Measurements from ENCODE around the gene ZNF33B. TPM values are rescaled to one million over a fixed set of nuclear protein-coding genes. Genes with fewer than 3 reads are reported as not detected.
"Not testable (repeated sequence)": the region's sequence is repeated elsewhere in the genome, so short reads cannot be mapped to it uniquely, and the experiment has no call there.

The ZNF33B gene
- total RNA-seq (12.3 and 14.2 TPM in 2 replicates), polyA plus RNA-seq (10.6 and 14.5 TPM in 2 replicates)

GRCh38 chr10:42638055-42638820, at the start of gene ZNF33B:
Gene ZNF33B (minus strand): TSS chr10:42638570. CDS start chr10:42636928, 1,642 bp downstream.
- Histone ChIP-seq H3K27me3 (no peaks in the 10 kb centered on the region), H3K36me3 (no peaks in the 10 kb centered on the region), H3K4me1 (ENCODE audit: low read depth) (no peaks in the 10 kb centered on the region), H3K27ac (peak within 1 kb of the TSS; percentile 96), H3K9me3 (ENCODE audit: low read depth) (no peaks in the 10 kb centered on the region), H3K4me3 (peak within 1 kb of the TSS; percentile 80)
- DNase-seq (ENCODE audit: low read depth in 1 of 2, low spot score in 1 of 2), result peak; percentile 95
- TF ChIP-seq CTCF (IDR thresholded peaks at IDR 0.05; ENCODE audit: low read depth, low read length), result no peak

- Histone ChIP-seq H3K4me1 (ENCODE audit: low read depth) (no peaks in the 10 kb centered on the region), H3K27ac (no peak overlapping the region), H3K9me3 (ENCODE audit: low read depth) (peaks cover 5% of the 10 kb centered on the region), H3K36me3 (no peaks in the 10 kb centered on the region), H3K4me3 (no peak overlapping the region), H3K27me3 (no peaks in the 10 kb centered on the region)
- no peak for TF ChIP-seq CTCF (IDR thresholded peaks at IDR 0.05; ENCODE audit: low read depth, low read length)
- DNase-seq (ENCODE audit: low read depth in 1 of 2, low spot score in 1 of 2), result no peak
Observed at GRCh38 chr10:42684517-42684916, 46.1 kb upstream of the ZNF33B start.

- no peaks in the 10 kb centered on the region for H3K4me1 ChIP-seq (ENCODE audit: low read depth)
- DNase-seq (ENCODE audit: low read depth in 1 of 2, low spot score in 1 of 2), result no peak
- H3K27me3 ChIP-seq, result no peaks in the 10 kb centered on the region
- no peak overlapping the region for H3K27ac ChIP-seq
- peaks cover 4% of the 10 kb centered on the region for H3K9me3 ChIP-seq (ENCODE audit: low read depth)
- no peaks in the 10 kb centered on the region for H3K36me3 ChIP-seq
- H3K4me3 ChIP-seq, result no peak overlapping the region
- TF ChIP-seq CTCF (IDR thresholded peaks at IDR 0.05; ENCODE audit: low read depth, low read length), result no peak
Observed at GRCh38 chr10:42680267-42680666, 41.9 kb upstream of the ZNF33B start.

- H3K4me1 ChIP-seq (ENCODE audit: low read depth); H3K27ac ChIP-seq; DNase-seq (ENCODE audit: low read depth in 1 of 2, low spot score in 1 of 2); H3K36me3 ChIP-seq; H3K9me3 ChIP-seq (ENCODE audit: low read depth); H3K4me3 ChIP-seq; H3K27me3 ChIP-seq: not testable (repeated sequence)
Observed at GRCh38 chr10:42665181-42665979, 27.0 kb upstream of the ZNF33B start.

- no peaks in the 10 kb centered on the region for H3K9me3 ChIP-seq (ENCODE audit: low read depth)
- no peak overlapping the region for H3K4me3 ChIP-seq
- no peak for DNase-seq (ENCODE audit: low read depth in 1 of 2, low spot score in 1 of 2)
- H3K4me1 ChIP-seq (ENCODE audit: low read depth), result no peaks in the 10 kb centered on the region
- H3K27ac ChIP-seq, result no peak overlapping the region
- no peak for TF ChIP-seq CTCF (IDR thresholded peaks at IDR 0.05; ENCODE audit: low read depth, low read length)
- no peaks in the 10 kb centered on the region for H3K36me3 ChIP-seq
- no peaks in the 10 kb centered on the region for H3K27me3 ChIP-seq
Observed at GRCh38 chr10:42654419-42654818, 16.0 kb upstream of the ZNF33B start.

- no peak for TF ChIP-seq CTCF (IDR thresholded peaks at IDR 0.05; ENCODE audit: low read depth, low read length)
- no peak for DNase-seq (ENCODE audit: low read depth in 1 of 2, low spot score in 1 of 2)
- no peaks in the 10 kb centered on the region for H3K36me3 ChIP-seq
- H3K9me3 ChIP-seq (ENCODE audit: low read depth), result no peaks in the 10 kb centered on the region
- H3K27ac ChIP-seq, result no peak overlapping the region
- no peak overlapping the region for H3K4me3 ChIP-seq
- H3K4me1 ChIP-seq (ENCODE audit: low read depth), result no peaks in the 10 kb centered on the region
- H3K27me3 ChIP-seq, result no peaks in the 10 kb centered on the region
Observed at GRCh38 chr10:42652858-42653257, 14.5 kb upstream of the ZNF33B start.

All from cardiac muscle cell (in vitro differentiated cells and primary cell).